GM21423 (cell line): ENCODE measurements around the gene TXNDC5.
"Not testable (repeated sequence)": the region's sequence is repeated elsewhere in the genome, so short reads cannot be mapped to it uniquely, and the experiment has no call there.

Experiments
- ATAC-seq: cut with Tn5 transposase; IDR thresholded peaks from one replicate; pipeline ENCODE4 v1.9.1; 2021; ENCODE audit warnings: mild to moderate bottlenecking, moderate library complexity; ENCODE audit not compliant: unreplicated experiment

Gene TXNDC5

GRCh38 chr6:7897461-7898192 lies 13.0 kb downstream of the TXNDC5 start:
- ATAC-seq = peak; percentile 57

GRCh38 chr6:7896465-7896987 lies 14.1 kb downstream of the TXNDC5 start:
- no peak for ATAC-seq

- ATAC-seq = no peak
These were observed 15.5 kb downstream of the TXNDC5 start for GRCh38 chr6:7895125-7895423.

GRCh38 chr6:7894262-7895124 lies 16.1 kb downstream of the TXNDC5 start:
- ATAC-seq = no peak

DNA sequence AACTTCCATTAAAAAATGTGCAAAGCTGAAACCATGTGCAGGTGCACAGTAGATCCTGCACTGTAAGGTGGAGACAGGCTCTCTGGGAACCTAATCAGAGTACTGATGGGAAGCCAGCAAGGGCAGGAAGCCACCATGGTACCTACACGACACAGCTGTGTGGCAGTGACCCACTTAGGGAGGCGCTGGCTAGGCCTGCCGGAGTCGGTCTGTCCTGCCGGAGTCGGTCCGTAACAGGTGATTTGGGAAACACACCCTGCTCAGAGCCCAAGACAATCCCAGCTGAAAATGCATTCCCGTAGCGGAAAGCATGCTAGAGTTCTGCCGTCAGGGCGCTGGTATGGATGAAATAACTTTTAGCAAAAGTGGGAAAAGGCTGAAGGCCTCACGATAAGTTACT lies 17.2 kb downstream of the TXNDC5 start:
- ATAC-seq = no peak

GRCh38 chr6:7892367-7892766 lies 18.2 kb downstream of the TXNDC5 start:
- ATAC-seq = not testable (repeated sequence)

DNA sequence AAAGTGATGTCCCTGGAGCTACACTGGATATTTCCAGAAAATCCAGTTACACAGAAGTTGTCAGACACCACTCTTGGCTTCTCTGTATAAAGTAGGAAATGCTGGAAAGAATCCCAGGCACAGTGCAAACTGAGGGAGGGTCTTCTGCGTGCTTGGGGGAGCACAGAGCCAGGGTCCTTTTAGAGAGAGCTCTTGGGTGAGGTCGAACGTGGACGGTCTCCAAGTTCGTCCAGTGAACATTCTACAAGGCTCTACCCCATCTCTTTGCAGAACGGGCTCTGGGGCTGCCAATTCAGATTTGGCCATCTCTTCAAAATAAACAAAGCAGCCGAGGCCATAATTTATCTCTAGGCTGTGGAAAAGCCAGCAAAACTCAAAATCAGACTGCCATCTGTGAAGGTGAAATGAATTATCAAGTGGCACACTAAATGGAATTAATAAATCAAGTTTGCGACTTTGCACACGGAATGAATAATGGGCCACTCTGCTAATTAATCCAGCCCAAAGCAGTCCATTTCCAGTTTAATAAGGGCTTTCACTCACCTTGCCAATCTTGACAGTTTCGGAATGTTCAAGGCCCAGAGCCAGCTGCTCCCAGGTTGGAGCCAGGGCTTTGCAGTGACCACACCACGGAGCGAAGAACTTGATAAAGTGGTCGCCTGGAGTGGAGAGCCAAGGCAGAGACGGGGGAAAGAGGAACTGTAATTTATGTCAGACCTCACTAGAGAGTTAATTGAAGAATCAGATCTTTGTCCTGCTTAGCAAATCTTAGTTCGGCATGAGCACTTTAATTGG lies 19.3 kb downstream of the TXNDC5 start:
- no peak for ATAC-seq

DNA sequence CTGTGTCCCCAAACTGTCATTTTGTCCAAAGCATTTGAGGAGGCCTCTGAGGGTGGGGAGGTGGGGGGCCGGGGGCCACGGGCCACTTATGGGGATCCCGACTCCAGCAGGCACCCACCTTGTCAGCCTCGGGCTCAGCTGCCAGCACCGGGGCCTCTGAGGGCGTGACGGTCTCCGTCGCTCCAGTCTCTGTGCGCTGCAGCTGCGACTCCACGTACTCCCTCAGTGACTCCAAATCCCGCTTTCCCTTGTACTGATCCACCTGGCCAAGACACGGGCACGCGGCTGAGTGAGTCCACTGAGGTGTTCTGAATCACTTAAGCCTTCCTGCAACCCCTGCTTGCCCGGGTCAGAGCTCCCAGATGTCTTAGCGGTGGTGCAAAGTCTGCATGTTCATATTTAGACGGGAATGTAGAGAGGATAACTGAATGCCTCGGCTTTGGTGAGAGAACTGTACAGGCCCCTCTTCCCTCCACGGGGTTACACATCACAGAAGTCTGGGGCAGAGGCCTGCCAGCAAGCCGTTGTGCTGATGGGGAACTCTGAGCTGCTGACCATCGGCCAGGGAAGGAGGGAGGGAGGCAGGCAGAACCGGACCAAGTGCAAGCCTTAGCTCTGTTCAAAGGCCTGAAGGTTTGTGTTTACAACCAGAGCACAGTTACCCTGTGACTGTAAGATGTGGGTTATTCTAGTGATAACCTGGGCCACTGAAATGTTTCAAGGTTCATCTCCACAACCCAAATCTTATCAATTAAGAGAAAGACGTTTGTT lies 21.8 kb downstream of the TXNDC5 start:
- no peak for ATAC-seq

- no peak for ATAC-seq
These were observed 23.2 kb downstream of the TXNDC5 start for GRCh38 chr6:7887278-7887991.

DNA sequence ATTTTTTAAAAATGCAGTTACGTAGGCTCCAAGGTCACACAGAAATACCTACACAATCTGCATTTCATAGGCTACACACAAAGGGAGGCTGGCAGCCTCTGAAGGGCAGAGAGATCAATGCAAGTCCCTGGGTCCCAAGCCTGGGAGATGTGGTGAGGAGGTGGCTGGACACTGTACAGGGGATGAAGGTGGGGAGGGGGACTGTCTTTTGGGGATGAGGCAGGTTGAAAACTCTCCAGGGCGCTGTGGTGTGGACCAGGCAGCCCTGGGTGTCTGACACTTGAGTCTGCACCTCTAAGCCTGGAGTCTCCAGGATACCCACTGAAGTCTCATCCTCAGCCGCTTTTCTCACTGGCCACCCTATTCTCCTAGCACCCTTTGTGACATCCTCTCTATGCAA lies 24.5 kb downstream of the TXNDC5 start:
- no peak for ATAC-seq

- no peak for ATAC-seq
These were observed 27.2 kb downstream of the TXNDC5 start for GRCh38 chr6:7883381-7883780.

- no peak for ATAC-seq
These were observed 27.9 kb downstream of the TXNDC5 start for GRCh38 chr6:7882505-7883257.

DNA sequence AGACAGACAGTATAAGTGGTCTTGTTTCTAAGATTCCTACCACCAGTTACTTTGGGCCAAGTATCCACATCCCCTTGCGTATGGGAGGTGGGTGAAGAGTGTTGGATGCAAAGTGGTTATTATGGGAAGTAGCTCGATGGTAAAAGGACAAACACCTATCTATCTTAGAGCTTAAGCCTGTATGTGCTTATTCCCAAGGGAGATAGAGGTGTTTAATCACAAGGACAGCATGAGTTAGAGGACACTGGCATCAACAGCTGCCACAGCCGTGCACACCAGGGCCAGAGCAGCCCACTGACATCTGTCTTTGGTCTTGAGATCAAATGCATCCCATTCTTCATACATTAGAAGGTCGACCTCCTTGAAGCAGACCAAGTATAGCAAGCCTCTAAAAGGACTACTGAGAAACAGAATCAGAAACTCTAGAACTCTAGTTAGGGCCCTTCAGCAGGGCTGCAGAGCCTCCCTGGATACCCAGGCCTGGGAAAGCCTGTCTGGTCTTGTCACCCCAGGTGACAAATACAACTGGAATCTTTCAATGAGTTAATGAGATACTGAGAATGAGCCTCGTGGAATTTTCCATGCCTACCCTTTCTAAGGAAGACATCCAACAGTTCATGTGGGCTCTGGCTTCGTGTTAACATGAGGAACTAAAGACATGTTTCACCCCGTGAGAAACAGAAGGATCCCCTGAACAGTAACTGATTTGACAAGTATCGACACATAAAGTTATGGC lies 28.7 kb downstream of the TXNDC5 start:
- no peak for ATAC-seq

GRCh38 chr6:7880718-7881107 lies 29.9 kb downstream of the TXNDC5 start:
- no peak for ATAC-seq

GRCh38 chr6:7879980-7880717 lies 30.4 kb downstream of the TXNDC5 start:
- ATAC-seq = no peak

DNA sequence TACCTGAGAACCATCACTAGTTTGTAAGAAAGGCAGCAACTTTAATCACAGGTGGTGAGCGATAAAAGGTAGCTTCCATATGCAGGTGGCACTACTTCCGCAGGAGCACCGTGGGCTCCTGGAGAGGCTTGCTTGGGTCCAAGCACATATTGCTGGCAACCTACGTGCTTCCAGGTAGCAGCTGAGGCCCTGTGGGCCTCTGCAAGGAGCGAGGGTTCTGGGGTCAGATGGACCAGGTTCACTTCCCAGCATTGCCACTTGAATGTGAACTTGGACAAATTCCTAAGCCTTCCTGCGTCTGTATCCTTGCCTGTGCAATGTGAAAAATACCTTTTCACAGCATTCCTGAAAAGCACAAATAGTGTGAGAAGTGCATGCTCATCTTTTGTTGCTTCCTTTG lies 31.0 kb downstream of the TXNDC5 start:
- ATAC-seq = no peak

DNA sequence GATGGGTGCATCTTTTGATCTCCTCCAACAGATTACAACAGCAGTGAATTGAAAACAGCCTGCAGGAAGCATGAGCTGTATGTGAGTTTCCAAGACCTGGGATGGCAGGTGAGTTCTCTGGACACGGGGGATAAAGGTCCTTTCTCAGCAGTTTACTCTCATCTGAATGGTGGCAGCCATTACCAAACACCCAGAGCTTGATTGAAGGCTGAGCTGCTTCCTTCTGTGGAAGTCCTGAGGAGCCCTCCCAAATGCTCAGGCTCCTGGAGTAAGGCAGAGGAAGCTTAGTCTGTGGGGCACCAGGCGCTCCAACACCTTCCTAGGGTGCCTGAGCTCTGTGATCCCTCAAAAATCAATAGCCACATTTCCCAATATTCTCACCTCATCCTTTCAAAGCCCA lies 31.5 kb downstream of the TXNDC5 start:
- ATAC-seq = no peak

DNA sequence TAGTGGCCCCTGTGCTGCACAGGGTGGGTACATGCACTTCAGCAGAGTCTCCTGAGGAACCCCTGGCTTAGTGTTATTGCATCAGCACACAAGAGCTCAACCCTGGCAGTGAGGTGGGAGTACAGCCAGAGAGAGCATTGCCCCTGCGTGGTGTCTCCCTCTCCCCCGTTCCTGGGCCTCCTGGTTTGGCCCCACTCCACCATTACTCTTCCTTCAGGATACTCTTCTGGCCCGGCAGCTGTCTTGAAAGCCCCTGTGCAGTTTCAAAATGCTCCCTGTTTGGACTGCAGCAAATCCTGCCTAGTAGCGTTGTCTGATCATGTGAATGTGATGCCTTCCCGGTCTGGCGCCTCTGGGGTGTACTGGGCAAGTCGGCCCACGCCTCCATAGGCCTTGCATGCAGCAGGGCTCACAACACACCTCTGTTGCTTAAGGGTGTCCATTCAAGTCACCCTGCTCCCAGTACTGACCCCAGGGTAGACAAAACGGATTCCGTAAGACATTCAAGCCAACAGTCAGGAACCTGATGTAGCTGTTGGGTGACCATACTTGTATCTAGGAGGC lies 32.1 kb downstream of the TXNDC5 start:
- ATAC-seq = no peak
